Upper lobe of left lung (tissue), 6 donors: ENCODE measurements around the gene MASTL. TPM values are rescaled to one million over a fixed set of nuclear protein-coding genes. Genes with fewer than 3 reads are reported as not detected.

ENCODE experiments used
- ATAC-seq, 2 donors: fragments of 200-7000 bp; cut with Tn5 transposase; one replicate each; pipeline ENCODE4 v1.9.1; 2022; ENCODE audit warnings: mild to moderate bottlenecking in 2 of 2, moderate library complexity in 2 of 2; ENCODE audit not compliant: low FRiP score in 2 of 2
- DNase-seq, 2 donors: peaks; one replicate each; pipeline ENCODE4 v3.0.0-alpha.2; 2019 to 2020
- H3K27ac ChIP-seq, 4 donors: fragments of 200-600 bp; sonication (generic); one replicate each; pipeline ENCODE4 v1.5.1; 2016 to 2019
- H3K27me3 ChIP-seq, 4 donors: fragments of 200-600 bp; sonication (generic); one replicate each; pipeline ENCODE4 v1.5.1; 2017 to 2019
- H3K36me3 ChIP-seq, 4 donors: fragments of 200-600 bp; sonication (generic); one replicate each; pipeline ENCODE4 v1.5.1; 2016 to 2019
- H3K4me1 ChIP-seq, 4 donors: fragments of 200-600 bp; sonication (generic); one replicate each; pipeline ENCODE4 v1.5.1; 2018 to 2019
- H3K4me3 ChIP-seq, 4 donors: fragments of 200-600 bp; sonication (generic); one replicate each; pipeline ENCODE4 v1.5.1; 2017 to 2019; ENCODE audit warnings: mild to moderate bottlenecking in 2 of 4, moderate library complexity in 1 of 4
- H3K9me3 ChIP-seq, 4 donors: fragments of 200-600 bp; sonication (generic); one replicate each; pipeline ENCODE4 v1.5.1; 2018 to 2019
- EP300 ChIP-seq, 4 donors: sonication (generic); formaldehyde crosslinking; IDR thresholded peaks; one replicate each; pipeline ENCODE4 v1.5.1; 2017; ENCODE audit warnings: antibody characterized with exemption in 4 of 4, control low read depth in 2 of 4
- POLR2A ChIP-seq, 4 donors: fragments of 450-650 bp; IDR thresholded peaks; one replicate each; pipeline ENCODE4 v1.5.1; 2016 to 2017; ENCODE audit warnings: antibody characterized with exemption in 4 of 4, mild to moderate bottlenecking in 2 of 4
- POLR2AphosphoS5 ChIP-seq, 2 donors: sonication (generic); formaldehyde crosslinking; IDR thresholded peaks; one replicate each; pipeline ENCODE4 v1.5.1; 2017; ENCODE audit warnings: antibody characterized with exemption in 2 of 2
- WGBS, 2 donors: methylation state at CpG; one replicate each; pipeline ENCODE4 v1.1.5; 2017 to 2018; 5-methylcytosine and 5-hydroxymethylcytosine counted together
- small RNA-seq, 4 donors: library from RNA; depleted of rRNA; stranded (forward); fragments of <200 nt; gene quantifications; one replicate each; pipeline ENCODE3, GENCODE V24; 2016
- total RNA-seq, 6 donors: library from RNA; depleted of rRNA in 4 of 6; stranded (reverse); fragments of >200 nt in 4 of 6; gene quantifications; one replicate each; pipeline versions ENCODE4 v1.1.0 to v1.2.1, GENCODE V29; 2016 to 2021
- TF ChIP-seq, protein P1 (sequence below), 6 experiments: fragments of 450-650 bp in 4 of 6; fragments of 200-600 bp in 2 of 6; sonication (generic) in 2 of 6; IDR thresholded peaks; one replicate each; pipeline ENCODE4 v1.5.1; 2016 to 2019; ENCODE audit warnings: antibody characterized with exemption in 6 of 6
- donor health status: DM: no; HTN: no; CAD: no; lungs with moderate emphysema.
- donor health status: DM: no; HTN: yes; CAD: no; lungs with severe emphysema.

Gene MASTL
- total RNA-seq, 6 donors from 2014 or later: 5.7 to 19.9 (median 7.5) TPM

- Histone ChIP-seq H3K27me3 (no peaks in the 10 kb centered on the region), H3K36me3 (peaks cover 0 to 49% (median 9%) of the 10 kb centered on the region in 4 donors), H3K4me3 (no peak overlapping the region), H3K4me1 (no peaks in the 10 kb centered on the region), H3K27ac (no peak overlapping the region), H3K9me3 (no peaks in the 10 kb centered on the region)
- WGBS, 2 donors: 97 to 100% methylated on average over 1 of the region's 1 CpG
- DNase-seq (no peak), ATAC-seq (no peak)
- TF ChIP-seq, protein P1, sequence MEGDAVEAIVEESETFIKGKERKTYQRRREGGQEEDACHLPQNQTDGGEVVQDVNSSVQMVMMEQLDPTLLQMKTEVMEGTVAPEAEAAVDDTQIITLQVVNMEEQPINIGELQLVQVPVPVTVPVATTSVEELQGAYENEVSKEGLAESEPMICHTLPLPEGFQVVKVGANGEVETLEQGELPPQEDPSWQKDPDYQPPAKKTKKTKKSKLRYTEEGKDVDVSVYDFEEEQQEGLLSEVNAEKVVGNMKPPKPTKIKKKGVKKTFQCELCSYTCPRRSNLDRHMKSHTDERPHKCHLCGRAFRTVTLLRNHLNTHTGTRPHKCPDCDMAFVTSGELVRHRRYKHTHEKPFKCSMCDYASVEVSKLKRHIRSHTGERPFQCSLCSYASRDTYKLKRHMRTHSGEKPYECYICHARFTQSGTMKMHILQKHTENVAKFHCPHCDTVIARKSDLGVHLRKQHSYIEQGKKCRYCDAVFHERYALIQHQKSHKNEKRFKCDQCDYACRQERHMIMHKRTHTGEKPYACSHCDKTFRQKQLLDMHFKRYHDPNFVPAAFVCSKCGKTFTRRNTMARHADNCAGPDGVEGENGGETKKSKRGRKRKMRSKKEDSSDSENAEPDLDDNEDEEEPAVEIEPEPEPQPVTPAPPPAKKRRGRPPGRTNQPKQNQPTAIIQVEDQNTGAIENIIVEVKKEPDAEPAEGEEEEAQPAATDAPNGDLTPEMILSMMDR (IDR thresholded peaks at IDR 0.05): no peak
- no peak for TF ChIP-seq EP300 (IDR thresholded peaks at IDR 0.05)
- no peak for TF ChIP-seq POLR2AphosphoS5 (IDR thresholded peaks at IDR 0.05)
- no peak for TF ChIP-seq POLR2A (IDR thresholded peaks at IDR 0.05)
Measured at GRCh38 chr10:27230022-27230421, 74.9 kb downstream of the MASTL start.

DNA sequence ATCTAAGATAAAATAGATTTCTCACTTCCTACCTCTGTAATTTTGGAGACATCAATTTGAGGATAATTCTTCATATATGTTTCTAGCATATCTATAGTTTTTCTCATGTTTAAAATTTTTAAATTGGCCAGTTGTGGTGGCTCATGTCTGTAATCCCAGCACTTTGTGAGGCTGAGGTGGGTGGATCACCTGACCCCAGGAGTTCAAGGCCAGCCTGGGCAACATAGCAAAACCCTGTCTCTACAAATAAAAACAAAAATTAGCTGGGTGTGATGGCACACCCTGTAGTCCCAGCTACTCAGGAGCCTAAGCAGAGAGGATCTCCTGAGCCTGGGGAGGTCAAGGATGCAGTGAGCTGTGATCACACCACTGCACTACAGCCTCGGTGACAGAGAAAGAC lies 80.6 kb downstream of the MASTL start:
- Histone ChIP-seq H3K9me3 (no peaks in the 10 kb centered on the region), H3K4me1 (peaks cover 13 to 16% (median 14%) of the 10 kb centered on the region in 4 donors), H3K4me3 (no peak overlapping the region), H3K27ac (no peak overlapping the region), H3K36me3 (peaks cover 0 to 21% (median 8%) of the 10 kb centered on the region in 4 donors), H3K27me3 (no peaks in the 10 kb centered on the region)
- DNase-seq (no peak), ATAC-seq (no peak)
- WGBS, 2 donors: 67 to 97% methylated on average over 1 of the region's 1 CpG
- TF ChIP-seq, protein P1 (IDR thresholded peaks at IDR 0.05): no peak
- TF ChIP-seq POLR2A (IDR thresholded peaks at IDR 0.05) (no peak), EP300 (IDR thresholded peaks at IDR 0.05) (no peak), POLR2AphosphoS5 (IDR thresholded peaks at IDR 0.05) (no peak)

Small RNA genes within 50 kb of the gene (small RNA-seq; reads per million reads assigned to genes)
- gene RNU2-24P: 0 to 0.59 (median 0.07) reads per million in 4 donors
- gene RNU7-12P: 0 reads per million in 4 donors

Other genes with a start within 250 kb of the MASTL start
- 10 to 100 TPM in 2 of 6 donors, 1 to 10 TPM in 4; 4.9 to 45.1 (median 6.5) TPM for gene ANKRD26, start 54.9 kb upstream of the MASTL start, total RNA-seq
- gene YME1L1, start 968 bp upstream of the MASTL start, total RNA-seq: 10 to 100 TPM; 30.6 to 85.7 (median 64.2) TPM
- gene ACBD5, start 85.4 kb downstream of the MASTL start, total RNA-seq: 10 to 100 TPM; 13.3 to 34.2 (median 22.4) TPM